K562 (cell line): ENCODE results near the gene RPL28. TPM values are rescaled to one million over a fixed set of nuclear protein-coding genes. Genes with fewer than 3 reads are reported as not detected.

Experiments
- ARID3B ChIP-seq: fragments of 250-450 bp; sonication (Bioruptor Pico); IDR thresholded peaks from 2 replicates; pipeline ENCODE4 v1.4.0; 2020; ENCODE audit warnings: borderline replicate concordance
- BCLAF1 ChIP-seq, 2 experiments: fragments of 450-650 bp in 1 of 2; IDR thresholded peaks; 2 replicates each; pipeline ENCODE4 v1.6.1; 2011 to 2017; ENCODE audit warnings: low read depth in 2 of 2, antibody characterized with exemption in 1 of 2, borderline replicate concordance in 1 of 2, low read length in 1 of 2, mild to moderate bottlenecking in 1 of 2, mixed read lengths in 1 of 2; ENCODE audit not compliant: control insufficient read depth in 1 of 2
- BCOR ChIP-seq: fragments of 450-650 bp; IDR thresholded peaks from 2 replicates; pipeline ENCODE4 v1.6.1; 2016
- CAMTA2 ChIP-seq: fragments of 250-450 bp; sonication (Bioruptor Pico); conservative IDR thresholded peaks from 2 replicates; pipeline ENCODE4 v1.5.1; 2022
- E2F4 ChIP-seq: sonication (generic); formaldehyde crosslinking; IDR thresholded peaks from 2 replicates; pipeline ENCODE4 v1.8.0; 2022; ENCODE audit warnings: mild to moderate bottlenecking, low read depth, missing genetic modification reagents
- ERF ChIP-seq: fragments of 450-650 bp; formaldehyde crosslinking; IDR thresholded peaks from 2 replicates; pipeline ENCODE4 v1.4.0; 2020; ENCODE audit warnings: mild to moderate bottlenecking, mixed read lengths
- HBP1 ChIP-seq: fragments of 450-650 bp; formaldehyde crosslinking; IDR thresholded peaks from 2 replicates; pipeline ENCODE4 v1.4.0; 2022; ENCODE audit warnings: missing genetic modification characterization
- ID3 ChIP-seq, 2 experiments: fragments of 250-450 bp in 1 of 2; fragments of 450-650 bp in 1 of 2; sonication (Bioruptor Pico) in 1 of 2; IDR thresholded peaks; 2 replicates each; pipeline versions ENCODE4 v1.6.1 to v1.8.0; 2016 to 2021; ENCODE audit warnings: mild to moderate bottlenecking in 2 of 2, moderate library complexity in 2 of 2, missing compliant biosample characterization in 1 of 2, missing genetic modification characterization in 1 of 2
- TCF7 ChIP-seq: sonication (generic); IDR thresholded peaks from 2 replicates; pipeline ENCODE4 v1.6.1; 2016; ENCODE audit warnings: antibody characterized with exemption, borderline replicate concordance
- TSHZ1 ChIP-seq: fragments of 250-450 bp; sonication (Bioruptor Pico); IDR thresholded peaks from 2 replicates; pipeline ENCODE4 v1.4.0; 2020; ENCODE audit warnings: mild to moderate bottlenecking, moderate library complexity
- ZBTB12 ChIP-seq: fragments of 250-450 bp; sonication (Bioruptor Pico); IDR thresholded peaks from 2 replicates; pipeline ENCODE4 v1.4.0; 2020
- ZNF140 ChIP-seq: fragments of 250-450 bp; sonication (Bioruptor Pico); IDR thresholded peaks from 2 replicates; pipeline ENCODE4 v1.8.0; 2021; ENCODE audit warnings: moderate library complexity, mild to moderate bottlenecking, inconsistent platforms
- polyA plus RNA-seq, 8 experiments: library from polyadenylated mRNA; depleted of rRNA in 4 of 8; stranded (reverse) in 5 of 8; unstranded in 3 of 8; fragments of >200 nt; fragmentation: Nextera tagmentation in 2 of 8; fragmentation: Illumina TruSeq in 1 of 8; extraction: Ambion mirVana in 2 of 8; extraction: Trizol in 1 of 8; gene quantifications; 2 replicates each; pipeline versions ENCODE4 v1.2.1 to v1.2.3, GENCODE V29; 2011 to 2014; ENCODE audit warnings: inconsistent platforms in 1 of 8, missing spikeins in 1 of 8
- total RNA-seq, 7 experiments: library from RNA; depleted of rRNA in 6 of 7; stranded (reverse); fragments of >200 nt in 6 of 7; fragmentation: Illumina TruSeq in 2 of 7; extraction: Trizol in 2 of 7; gene quantifications; 2 replicates each; pipeline versions ENCODE4 v1.2.1 to v1.2.3, GENCODE V29; 2011 to 2021; ENCODE audit warnings: low replicate concordance in 1 of 7

RPL28 gene
- total and polyA plus RNA-seq, 9 of the 15 experiments (the other 6 are each of a cell fraction or from before 2014, with no cell fraction given) = 124 to 3,106 (median 622) TPM

- no peak for TF ChIP-seq TCF7
- no peak for TF ChIP-seq ZNF140 (CRISPR knock-in tag)
- TF ChIP-seq E2F4 (CRISPR knock-in tag) = no peak
- no peak for TF ChIP-seq BCOR
- TF ChIP-seq ERF (CRISPR knock-in tag) = no peak
- no peak for TF ChIP-seq ZBTB12 (CRISPR knock-in tag)
- TF ChIP-seq TSHZ1 (CRISPR knock-in tag) = no peak
- TF ChIP-seq BCLAF1 (IDR thresholded peaks at IDR 0.05; ENCODE audit: borderline replicate concordance in 1 of 2, control insufficient read depth in 1 of 2, low read depth in 2 of 2, low read length in 1 of 2) = no peak
- TF ChIP-seq ID3 (CRISPR knock-in tag; IDR thresholded peaks at IDR 0.05) = no peak
- TF ChIP-seq ID3 (tag; IDR thresholded peaks at IDR 0.05) = no peak
- no peak for TF ChIP-seq ARID3B (CRISPR knock-in tag)
- no peak for TF ChIP-seq HBP1 (CRISPR knock-in tag)
- TF ChIP-seq CAMTA2 (CRISPR knock-in tag) = no peak
These were observed 31.7 kb upstream of the RPL28 start (continued) for GRCh38 chr19:55353803-55354697.
